Naive thymus-derived CD4-positive, alpha-beta T cell (primary cell): ENCODE measurements around the gene NOL12. TPM values are rescaled to one million over a fixed set of nuclear protein-coding genes. Genes with fewer than 3 reads are reported as not detected.
A peak's percentile ranks its signal among the peaks of the same experiment; 100 is the strongest.

Source experiments
- ATAC-seq: fragments of 150-1000 bp; cut with Tn5 transposase; 2 replicates; pipeline ENCODE4 v1.10.0; 2021; ENCODE audit warnings: mild to moderate bottlenecking, moderate library complexity
- CTCF ChIA-PET: fragments of 350-600 bp; sonication (Branson Sonifier 250); formaldehyde crosslinking; loops from one replicate; lab custom pipeline; 2021; ENCODE audit warnings: antibody characterized with exemption; lab: Charles Lee
- POLR2A ChIA-PET: fragments of 350-600 bp; sonication (Branson Sonifier 250); formaldehyde crosslinking; loops from one replicate; lab custom pipeline; 2021; ENCODE audit warnings: antibody characterized with exemption, inconsistent platforms; lab: Charles Lee
- DNase-seq, 9 donors: peaks; one replicate each; pipeline versions ENCODE4 v3.0.0 to v3.0.0-alpha.2; 2020 to 2022; ENCODE audit warnings: mixed read lengths in 1 of 9
- H3K27ac ChIP-seq: one replicate; pipeline ENCODE4 v1.7.0; 2013; ENCODE audit warnings: mild to moderate bottlenecking, low read depth, low read length, moderate library complexity
- H3K27me3 ChIP-seq, 2 donors: one replicate each; pipeline ENCODE4 v1.7.0; 2013; ENCODE audit warnings: low read length in 2 of 2, mild to moderate bottlenecking in 2 of 2, moderate library complexity in 2 of 2; ENCODE audit not compliant: control insufficient read depth in 2 of 2, insufficient read depth in 2 of 2
- H3K36me3 ChIP-seq, 3 experiments: 1 replicate in 2 of 3; 2 replicates in 1 of 3; pipeline ENCODE4 v1.7.0; 2013; ENCODE audit warnings: low read length in 3 of 3, mild to moderate bottlenecking in 3 of 3, moderate library complexity in 1 of 3; ENCODE audit not compliant: insufficient read depth in 3 of 3, control insufficient read depth in 2 of 3
- H3K4me1 ChIP-seq, 2 donors: one replicate each; pipeline ENCODE4 v1.7.0; 2013; ENCODE audit warnings: low read length in 2 of 2, mild to moderate bottlenecking in 2 of 2, moderate library complexity in 1 of 2; ENCODE audit not compliant: control insufficient read depth in 2 of 2, insufficient read depth in 2 of 2
- H3K4me3 ChIP-seq: 2 replicates; pipeline ENCODE4 v1.7.0; 2013; ENCODE audit warnings: mild to moderate bottlenecking, low read length
- H3K9me3 ChIP-seq, 3 experiments: 1 replicate in 2 of 3; 2 replicates in 1 of 3; pipeline ENCODE4 v1.7.0; 2013; ENCODE audit warnings: low read length in 3 of 3; ENCODE audit not compliant: control insufficient read depth in 2 of 3
- H3K27ac Mint-ChIP-seq, 9 donors: one replicate each; pipeline ENCODE4 v1.8.0; 2020 to 2022; ENCODE audit warnings: mixed read lengths in 9 of 9, mild to moderate bottlenecking in 8 of 9, moderate library complexity in 5 of 9, inconsistent platforms in 2 of 9
- H3K27me3 Mint-ChIP-seq, 5 donors: one replicate each; pipeline ENCODE4 v1.8.0; 2021 to 2022; ENCODE audit warnings: mixed read lengths in 5 of 5, mild to moderate bottlenecking in 1 of 5
- H3K36me3 Mint-ChIP-seq, 5 donors: one replicate each; pipeline ENCODE4 v1.8.0; 2020 to 2022; ENCODE audit warnings: mixed read lengths in 5 of 5, mild to moderate bottlenecking in 3 of 5, inconsistent platforms in 1 of 5
- H3K4me1 Mint-ChIP-seq, 7 donors: one replicate each; pipeline ENCODE4 v1.8.0; 2020 to 2022; ENCODE audit warnings: mixed read lengths in 7 of 7, mild to moderate bottlenecking in 3 of 7, inconsistent platforms in 1 of 7
- H3K4me3 Mint-ChIP-seq, 10 donors: one replicate each; pipeline ENCODE4 v1.8.0; 2020 to 2022; ENCODE audit warnings: mild to moderate bottlenecking in 10 of 10, mixed read lengths in 10 of 10, moderate library complexity in 6 of 10, inconsistent platforms in 2 of 10
- H3K9me3 Mint-ChIP-seq, 11 donors: one replicate each; pipeline ENCODE4 v1.8.0; 2020 to 2022; ENCODE audit warnings: mixed read lengths in 11 of 11, mild to moderate bottlenecking in 4 of 11, inconsistent platforms in 1 of 11, moderate library complexity in 1 of 11
- intact Hi-C, 2 donors: fragments of 100-400 bp; cut with micrococcal nuclease; formaldehyde crosslinking; loops; one replicate each; pipeline ENCODE4 v1.15.1; 2023
- polyA plus RNA-seq, 2 donors: library from polyadenylated mRNA; unstranded; fragments of 300-500 nt; fragmentation: Illumina TruSeq; gene quantifications; one replicate each; pipeline ENCODE4 v1.2.3, GENCODE V29; 2021
- total RNA-seq, 6 experiments: library from RNA in 5 of 6; stranded (reverse) in 5 of 6; gene quantifications; 1 replicate in 5 of 6; 2 replicates in 1 of 6; pipeline ENCODE4 v1.2.3 and lab custom pipeline; 2021 to 2026

Gene NOL12
- total and polyA plus RNA-seq, 7 experiments from 2014 or later = 32.8 to 52.5 (median 45.3) TPM

GRCh38 chr22:37696657-37697537 lies 10.8 kb downstream of the NOL12 start, which contains the start of gene TRIOBP:
TSS of gene TRIOBP (plus strand) at chr22:37697048. CDS start at chr22:37701366, 4,318 bp downstream.
- H3K27me3 ChIP-seq = no peaks in the 10 kb centered on the region
- peaks cover 0 to 24% (median 0%) of the 10 kb centered on the region in 3 experiments for H3K36me3 ChIP-seq
- POLR2A ChIA-PET = interaction anchor here (0.8 kb wide), 1 partner anchor 38 kb away, joined by 3 read pairs; the partner anchor contains the start of gene PDXP
- peaks cover 0 to 14% of the 10 kb centered on the region in 2 donors for H3K4me1 ChIP-seq
- no peak within 1 kb of the TSS for H3K27ac ChIP-seq
- H3K9me3 Mint-ChIP-seq = no peaks in the 10 kb centered on the region
- H3K27ac Mint-ChIP-seq = peak within 1 kb of the TSS in 5 of 9 donors; percentile 12 to 83 (median 59)
- peaks cover 4 to 21% (median 6%) of the 10 kb centered on the region in 5 donors for H3K36me3 Mint-ChIP-seq
- DNase-seq (peak; percentile 73 to 95 (median 81)), ATAC-seq (peak; percentile 100)
- no peaks in the 10 kb centered on the region for H3K27me3 Mint-ChIP-seq
- H3K9me3 ChIP-seq = no peaks in the 10 kb centered on the region
- H3K4me3 ChIP-seq = no peak within 1 kb of the TSS
- intact Hi-C loops = loop anchor here in 1 of 2 donors (1.0 to 2.0 kb wide), 2 partner anchors 39 to 50 kb away; partner anchors contain the start of gene PDXP
- peaks cover 12 to 23% (median 15%) of the 10 kb centered on the region in 7 donors for H3K4me1 Mint-ChIP-seq
- H3K4me3 Mint-ChIP-seq = peak within 1 kb of the TSS in 9 of 10 donors; percentile 36 to 73 (median 69)
- CTCF ChIA-PET = interaction anchor here (0.6 to 1.4 kb wide), 3 partner anchors 54 to 714 kb away, joined by 3 to 5 read pairs (median 4); no protein-coding TSS in a partner anchor

GRCh38 chr22:37697538-37697835 lies 11.3 kb downstream of the NOL12 start:
- Histone ChIP-seq H3K27ac (no peak overlapping the region), H3K27me3 (no peaks in the 10 kb centered on the region), H3K4me1 (peaks cover 0 to 14% of the 10 kb centered on the region in 2 donors), H3K36me3 (peaks cover 0 to 18% (median 0%) of the 10 kb centered on the region in 3 experiments), H3K4me3 (no peak overlapping the region), H3K9me3 (no peaks in the 10 kb centered on the region)
- Mint-ChIP-seq H3K36me3 (peaks cover under 1 to 15% (median 6%) of the 10 kb centered on the region in 5 donors), H3K4me3 (no peak overlapping the region), H3K4me1 (peaks cover 12 to 23% (median 15%) of the 10 kb centered on the region in 7 donors), H3K27me3 (no peaks in the 10 kb centered on the region), H3K27ac (no peak overlapping the region), H3K9me3 (no peaks in the 10 kb centered on the region)
- POLR2A ChIA-PET = interaction anchor here (0.8 kb wide), 1 partner anchor 39 kb away, joined by 3 read pairs; the partner anchor contains the start of gene PDXP
- ATAC-seq = no peak
- no peak for DNase-seq
- CTCF ChIA-PET = no interaction called here
- intact Hi-C loops = loop anchor here in 1 of 2 donors (2.0 kb wide), 1 partner anchor 49 kb away; no protein-coding TSS in a partner anchor

GRCh38 chr22:37701141-37701786 lies 15.1 kb downstream of the NOL12 start:
- H3K36me3 Mint-ChIP-seq = peaks cover 0 to 15% (median 3%) of the 10 kb centered on the region in 5 donors
- Histone ChIP-seq H3K27me3 (no peaks in the 10 kb centered on the region), H3K9me3 (no peaks in the 10 kb centered on the region), H3K4me1 (peaks cover 0 to 6% of the 10 kb centered on the region in 2 donors), H3K4me3 (no peak overlapping the region), H3K27ac (no peak overlapping the region), H3K36me3 (peaks cover 0 to 8% (median 0%) of the 10 kb centered on the region in 3 experiments)
- DNase-seq = no peak
- intact Hi-C loops = no loop called here
- no peak overlapping the region for H3K27ac Mint-ChIP-seq
- peaks cover 5 to 12% (median 9%) of the 10 kb centered on the region in 7 donors for H3K4me1 Mint-ChIP-seq
- no peaks in the 10 kb centered on the region for H3K27me3 Mint-ChIP-seq
- CTCF ChIA-PET = no interaction called here
- no peak overlapping the region for H3K4me3 Mint-ChIP-seq
- POLR2A ChIA-PET = no interaction called here
- ATAC-seq = no peak
- no peaks in the 10 kb centered on the region for H3K9me3 Mint-ChIP-seq

- POLR2A ChIA-PET = interaction anchor here (0.6 kb wide), 2 partner anchors 8 to 41 kb away, joined by 3 read pairs; no protein-coding TSS in a partner anchor
- Histone ChIP-seq H3K36me3 (peaks cover 0 to 8% (median 0%) of the 10 kb centered on the region in 3 experiments), H3K4me1 (no peaks in the 10 kb centered on the region), H3K27me3 (no peaks in the 10 kb centered on the region), H3K27ac (no peak overlapping the region), H3K4me3 (no peak overlapping the region), H3K9me3 (no peaks in the 10 kb centered on the region)
- no peak overlapping the region for H3K27ac Mint-ChIP-seq
- no peak for ATAC-seq
- CTCF ChIA-PET = interaction anchor here (0.6 kb wide), 1 partner anchor 21 kb away, joined by 3 read pairs; no protein-coding TSS in a partner anchor
- no peak overlapping the region for H3K4me3 Mint-ChIP-seq
- no peaks in the 10 kb centered on the region for H3K27me3 Mint-ChIP-seq
- no peak for DNase-seq
- peaks cover 0 to 4% (median 0%) of the 10 kb centered on the region in 7 donors for H3K4me1 Mint-ChIP-seq
- peaks cover 0 to 15% (median 3%) of the 10 kb centered on the region in 5 donors for H3K36me3 Mint-ChIP-seq
- intact Hi-C loops = no loop called here
- H3K9me3 Mint-ChIP-seq = no peaks in the 10 kb centered on the region
Measured at GRCh38 chr22:37703906-37704305, 17.8 kb downstream of the NOL12 start.

- ChIA-PET CTCF (no interaction called here), POLR2A (no interaction called here)
- H3K36me3 ChIP-seq = peaks cover 0 to 8% (median 0%) of the 10 kb centered on the region in 3 experiments
- Mint-ChIP-seq H3K27me3 (no peaks in the 10 kb centered on the region), H3K27ac (peak overlapping the region in 1 of 9 donors; percentile 32), H3K9me3 (no peaks in the 10 kb centered on the region), H3K36me3 (peaks cover 0 to 15% (median 3%) of the 10 kb centered on the region in 5 donors), H3K4me3 (no peak overlapping the region), H3K4me1 (peaks cover 0 to 4% (median 0%) of the 10 kb centered on the region in 7 donors)
- no peak overlapping the region for H3K27ac ChIP-seq
- no peaks in the 10 kb centered on the region for H3K9me3 ChIP-seq
- DNase-seq = no peak
- H3K4me1 ChIP-seq = no peaks in the 10 kb centered on the region
- intact Hi-C loops = no loop called here
- no peak for ATAC-seq
- no peaks in the 10 kb centered on the region for H3K27me3 ChIP-seq
- no peak overlapping the region for H3K4me3 ChIP-seq
Measured at GRCh38 chr22:37704645-37705044, 18.5 kb downstream of the NOL12 start.

- Histone ChIP-seq H3K27ac (no peak overlapping the region), H3K4me1 (no peaks in the 10 kb centered on the region), H3K27me3 (no peaks in the 10 kb centered on the region), H3K4me3 (no peak overlapping the region), H3K9me3 (no peaks in the 10 kb centered on the region), H3K36me3 (peaks cover 0 to 8% (median 0%) of the 10 kb centered on the region in 3 experiments)
- ChIA-PET POLR2A (no interaction called here), CTCF (no interaction called here)
- H3K9me3 Mint-ChIP-seq = no peaks in the 10 kb centered on the region
- H3K4me3 Mint-ChIP-seq = no peak overlapping the region
- H3K27me3 Mint-ChIP-seq = no peaks in the 10 kb centered on the region
- peaks cover 0 to 4% (median 0%) of the 10 kb centered on the region in 7 donors for H3K4me1 Mint-ChIP-seq
- intact Hi-C loops = no loop called here
- H3K36me3 Mint-ChIP-seq = peaks cover 0 to 15% (median 3%) of the 10 kb centered on the region in 5 donors
- no peak for ATAC-seq
- DNase-seq = no peak
- no peak overlapping the region for H3K27ac Mint-ChIP-seq
Measured at GRCh38 chr22:37705205-37705604, 19.1 kb downstream of the NOL12 start.
